NT2/D1 (cell line): ENCODE data around the gene BPIFB4.
"Not testable (repeated sequence)": the region's sequence is repeated elsewhere in the genome, so short reads cannot be mapped to it uniquely, and the experiment has no call there.

Experiments
- DNase-seq: peaks from one replicate; pipeline ENCODE4 v3.0.0-alpha.2; 2011; ENCODE audit warnings: low read depth, low spot score
- H3K27me3 ChIP-seq: 2 replicates; pipeline ENCODE4 v1.6.0; 2011; ENCODE audit warnings: mild to moderate bottlenecking; ENCODE audit not compliant: insufficient read length, insufficient read depth
- H3K36me3 ChIP-seq: 2 replicates; pipeline ENCODE4 v1.6.1; 2011; ENCODE audit warnings: mild to moderate bottlenecking, low read length, mixed read lengths; ENCODE audit not compliant: insufficient read depth, insufficient read length
- H3K4me1 ChIP-seq: 2 replicates; pipeline ENCODE4 v1.5.1; 2011; ENCODE audit not compliant: insufficient read depth, insufficient read length
- H3K4me3 ChIP-seq: 2 replicates; pipeline ENCODE4 v1.5.1; 2011; ENCODE audit warnings: low read depth; ENCODE audit not compliant: insufficient read length
- H3K9ac ChIP-seq: 2 replicates; pipeline ENCODE4 v1.6.0; 2011; ENCODE audit warnings: low read depth; ENCODE audit not compliant: insufficient read length
- H3K9me3 ChIP-seq: 2 replicates; pipeline ENCODE4 v1.5.1; 2011; ENCODE audit warnings: mild to moderate bottlenecking, low read length; ENCODE audit not compliant: insufficient read depth
- SUZ12 ChIP-seq: IDR thresholded peaks from 2 replicates; pipeline ENCODE4 v1.6.1; 2011; ENCODE audit not compliant: insufficient read length, insufficient read depth; ENCODE audit errors: extremely low read depth
- YY1 ChIP-seq: IDR thresholded peaks from 2 replicates; pipeline ENCODE4 v1.6.1; 2011; ENCODE audit not compliant: insufficient read length, insufficient read depth
- ZNF274 ChIP-seq: IDR thresholded peaks from 2 replicates; pipeline ENCODE4 v1.6.1; 2011; ENCODE audit warnings: mild to moderate bottlenecking, low read depth, low read length

BPIFB4 gene

GRCh38 chr20:33037456-33037855 lies 42.0 kb upstream of the BPIFB4 start:
- no peak overlapping the region for H3K9ac ChIP-seq
- no peaks in the 10 kb centered on the region for H3K36me3 ChIP-seq
- DNase-seq: no peak
- H3K9me3 ChIP-seq: no peaks in the 10 kb centered on the region
- TF ChIP-seq SUZ12 (no peak), YY1 (no peak), ZNF274 (no peak)
- no peak overlapping the region for H3K4me3 ChIP-seq
- H3K4me1 ChIP-seq: no peaks in the 10 kb centered on the region
- no peaks in the 10 kb centered on the region for H3K27me3 ChIP-seq

DNA sequence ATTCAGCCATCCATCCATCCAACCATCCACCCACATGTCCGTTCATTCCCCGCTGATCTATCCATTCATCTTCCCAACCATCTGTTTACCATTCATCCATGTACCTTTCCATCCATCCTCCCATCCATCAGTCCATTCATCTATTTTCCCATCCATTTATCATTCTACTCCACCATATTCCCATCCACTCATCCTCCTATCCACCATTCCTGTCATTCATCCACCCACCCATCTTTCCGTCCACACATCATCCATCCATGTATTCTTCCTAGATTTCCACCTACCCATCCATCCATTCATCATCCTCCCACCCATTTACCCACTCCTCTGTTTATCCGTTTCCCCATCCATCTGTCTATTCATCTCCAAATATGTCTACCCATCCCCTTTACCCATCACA lies 41.2 kb upstream of the BPIFB4 start:
- Histone ChIP-seq H3K9me3 (no peaks in the 10 kb centered on the region), H3K9ac (no peak overlapping the region), H3K4me3 (no peak overlapping the region), H3K27me3 (no peaks in the 10 kb centered on the region), H3K4me1 (no peaks in the 10 kb centered on the region), H3K36me3 (no peaks in the 10 kb centered on the region)
- TF ChIP-seq YY1: no peak
- TF ChIP-seq ZNF274: no peak
- no peak for TF ChIP-seq SUZ12
- no peak for DNase-seq

GRCh38 chr20:33042430-33042829 lies 37.0 kb upstream of the BPIFB4 start:
- Histone ChIP-seq H3K9me3 (peaks cover 25% of the 10 kb centered on the region; the same call in 1 of the 2 replicates), H3K9ac (no peak overlapping the region), H3K36me3 (no peaks in the 10 kb centered on the region), H3K4me3 (no peak overlapping the region), H3K4me1 (no peaks in the 10 kb centered on the region), H3K27me3 (no peaks in the 10 kb centered on the region)
- DNase-seq: no peak
- TF ChIP-seq YY1: no peak
- TF ChIP-seq ZNF274: no peak
- no peak for TF ChIP-seq SUZ12

- TF ChIP-seq SUZ12 (no peak), YY1 (no peak), ZNF274 (no peak)
- Histone ChIP-seq H3K36me3 (no peaks in the 10 kb centered on the region), H3K9ac (no peak overlapping the region), H3K27me3 (no peaks in the 10 kb centered on the region), H3K9me3 (peaks cover 25% of the 10 kb centered on the region; the same call in 1 of the 2 replicates), H3K4me3 (no peak overlapping the region), H3K4me1 (no peaks in the 10 kb centered on the region)
- DNase-seq: no peak
These were observed 36.3 kb upstream of the BPIFB4 start for GRCh38 chr20:33042983-33043730.

GRCh38 chr20:33043731-33044181 lies 35.7 kb upstream of the BPIFB4 start:
- H3K9me3 ChIP-seq: peaks cover 25% of the 10 kb centered on the region; the same call in 1 of the 2 replicates
- no peaks in the 10 kb centered on the region for H3K4me1 ChIP-seq
- no peak overlapping the region for H3K4me3 ChIP-seq
- no peak for DNase-seq
- TF ChIP-seq ZNF274 (no peak), YY1 (no peak), SUZ12 (no peak)
- H3K36me3 ChIP-seq: no peaks in the 10 kb centered on the region
- no peaks in the 10 kb centered on the region for H3K27me3 ChIP-seq
- H3K9ac ChIP-seq: no peak overlapping the region

GRCh38 chr20:33045129-33045721 lies 34.2 kb upstream of the BPIFB4 start:
- not testable (repeated sequence) for H3K4me3 ChIP-seq, H3K36me3 ChIP-seq, H3K27me3 ChIP-seq, H3K9ac ChIP-seq, DNase-seq, H3K4me1 ChIP-seq
- peaks cover 25% of the 10 kb centered on the region; the same call in 1 of the 2 replicates for H3K9me3 ChIP-seq

DNA sequence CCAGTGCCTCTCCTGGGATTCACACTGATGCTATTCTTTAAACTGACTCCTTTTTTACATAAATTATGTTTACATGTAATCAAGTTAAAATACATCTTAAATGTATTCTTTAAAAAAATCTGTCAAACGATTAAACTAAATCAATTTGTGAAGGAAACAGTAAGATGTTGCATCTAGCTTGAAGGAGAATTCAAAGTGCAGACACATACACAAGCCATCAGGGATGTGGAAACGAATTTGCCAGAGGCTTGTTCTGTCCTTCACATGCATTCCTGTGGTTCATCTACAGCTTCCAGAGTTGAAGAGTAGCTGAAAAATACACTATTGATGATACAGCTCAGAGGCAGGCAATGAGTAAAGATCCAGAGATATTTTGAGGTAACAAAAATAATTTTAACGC lies 33.0 kb upstream of the BPIFB4 start:
- Histone ChIP-seq H3K9me3 (peaks cover 25% of the 10 kb centered on the region; the same call in 1 of the 2 replicates), H3K27me3 (no peaks in the 10 kb centered on the region)
- no peak for TF ChIP-seq YY1
- no peak for TF ChIP-seq ZNF274
- TF ChIP-seq SUZ12: no peak

More for the DNA sequence above, 33.0 kb upstream of the BPIFB4 start:
- DNase-seq: no peak
- no peak overlapping the region for H3K4me3 ChIP-seq
- no peak overlapping the region for H3K9ac ChIP-seq
- no peaks in the 10 kb centered on the region for H3K4me1 ChIP-seq
- no peaks in the 10 kb centered on the region for H3K36me3 ChIP-seq
